IMR-90 (cell line): ENCODE results near the gene PPP1R8. TPM values are rescaled to one million over a fixed set of nuclear protein-coding genes. Genes with fewer than 3 reads are reported as not detected.

Source experiments
- ATAC-seq: fragments of 200-7000 bp; cut with Tn5 transposase; 2 replicates; pipeline ENCODE4 v1.9.1; 2020; ENCODE audit warnings: low read depth, mild to moderate bottlenecking, moderate library complexity
- BruUV-seq: library from RNA; stranded (reverse); fragments of 400-500 nt; replicated peaks from 2 replicates; lab custom pipeline; 2021; lab: Mats Ljungman, UMichigan
- CTCF ChIA-PET: fragments of 300-600 bp; formaldehyde crosslinking; extraction: SDS; loops from one replicate; lab custom pipeline; 2021; ENCODE audit warnings: antibody characterized with exemption; lab: Yijun Ruan, JAX
- POLR2A ChIA-PET: fragments of 300-600 bp; sonication (Branson Sonifier 250); formaldehyde crosslinking; loops from one replicate; lab custom pipeline; 2022; ENCODE audit warnings: antibody characterized with exemption; ENCODE audit not compliant: unreplicated experiment; lab: Charles Lee
- DNase-seq: peaks from one replicate; pipeline ENCODE4 v3.0.0; 2013
- H2AFZ ChIP-seq: replicated peaks from 2 replicates; pipeline ENCODE3; 2013; ENCODE audit warnings: low read length, mild to moderate bottlenecking; ENCODE audit not compliant: poor library complexity
- H2AK5ac ChIP-seq: 2 replicates; pipeline ENCODE4 v1.6.1; 2013; ENCODE audit warnings: low read depth, low read length, inconsistent platforms
- H2AK9ac ChIP-seq: replicated peaks from 2 replicates; pipeline ENCODE3; 2013; ENCODE audit warnings: mild to moderate bottlenecking, low read depth, low read length, moderate library complexity; ENCODE audit not compliant: poor library complexity
- H2BK120ac ChIP-seq: 2 replicates; pipeline ENCODE4 v1.6.1; 2013; ENCODE audit warnings: low read depth, low read length, inconsistent platforms
- H2BK15ac ChIP-seq: 3 replicates; pipeline ENCODE4 v1.6.1; 2013; ENCODE audit warnings: low read depth, low read length, inconsistent platforms
- H2BK20ac ChIP-seq: 2 replicates; pipeline ENCODE4 v1.6.1; 2013; ENCODE audit warnings: low read depth, mild to moderate bottlenecking, inconsistent platforms, low read length, moderate library complexity
- H2BK5ac ChIP-seq: 2 replicates; pipeline ENCODE4 v1.6.1; 2013; ENCODE audit warnings: mild to moderate bottlenecking, low read depth, low read length, inconsistent platforms; ENCODE audit not compliant: poor library complexity, severe bottlenecking
- H3K14ac ChIP-seq: replicated peaks from 2 replicates; pipeline ENCODE4 v1.6.1; 2013; ENCODE audit warnings: low read depth, low read length, inconsistent platforms
- H3K18ac ChIP-seq: 2 replicates; pipeline ENCODE4 v1.6.1; 2013; ENCODE audit warnings: low read depth, low read length, control low read depth
- H3K23ac ChIP-seq: 2 replicates; pipeline ENCODE4 v1.6.1; 2013; ENCODE audit warnings: low read depth, low read length, inconsistent platforms
- H3K27ac ChIP-seq: 2 replicates; pipeline ENCODE4 v1.5.1; 2013; ENCODE audit warnings: mild to moderate bottlenecking, control low read depth, low read length; ENCODE audit not compliant: insufficient read depth
- H3K27me3 ChIP-seq: 2 replicates; pipeline ENCODE4 v1.6.1; 2013; ENCODE audit warnings: low read length; ENCODE audit not compliant: control insufficient read depth, insufficient read depth
- H3K36me3 ChIP-seq: 2 replicates; pipeline ENCODE4 v1.6.1; 2013; ENCODE audit warnings: low read length, mixed read lengths; ENCODE audit not compliant: control insufficient read depth, insufficient read depth
- H3K4ac ChIP-seq: 2 replicates; pipeline ENCODE4 v1.6.1; 2013; ENCODE audit warnings: low read depth, low read length, inconsistent platforms
- H3K4me1 ChIP-seq: 2 replicates; pipeline ENCODE4 v1.6.1; 2013; ENCODE audit warnings: low read length, mixed read lengths; ENCODE audit not compliant: control insufficient read depth, insufficient read depth
- H3K4me2 ChIP-seq: 2 replicates; pipeline ENCODE4 v1.6.1; 2013; ENCODE audit warnings: low read depth, mild to moderate bottlenecking, control low read depth, low read length, moderate library complexity
- H3K4me3 ChIP-seq: 2 replicates; pipeline ENCODE4 v1.5.1; 2013; ENCODE audit warnings: low read depth, mild to moderate bottlenecking, control low read depth, low read length, moderate library complexity; ENCODE audit not compliant: insufficient read depth
- H3K56ac ChIP-seq: 2 replicates; pipeline ENCODE4 v1.6.1; 2013; ENCODE audit warnings: low read length, inconsistent platforms; ENCODE audit not compliant: insufficient read depth; ENCODE audit errors: extremely low read depth
- H3K79me1 ChIP-seq, 2 experiments: 2 replicates each; pipeline ENCODE4 v1.6.1; 2013; ENCODE audit warnings: low read length in 2 of 2, inconsistent platforms in 1 of 2, low read depth in 1 of 2
- H3K9ac ChIP-seq: 2 replicates; pipeline ENCODE4 v1.6.1; 2013; ENCODE audit warnings: low read depth, low read length, control low read depth
- H3K9me1 ChIP-seq: 2 replicates; pipeline ENCODE4 v1.6.1; 2013; ENCODE audit warnings: low read length, inconsistent platforms; ENCODE audit not compliant: insufficient read depth
- H3K9me3 ChIP-seq: 2 replicates; pipeline ENCODE4 v1.6.1; 2013; ENCODE audit warnings: low read length; ENCODE audit not compliant: control insufficient read depth, insufficient read depth
- H4K20me1 ChIP-seq: 2 replicates; pipeline ENCODE4 v1.6.1; 2013; ENCODE audit warnings: low read length, inconsistent platforms; ENCODE audit not compliant: insufficient read depth
- H4K5ac ChIP-seq: 2 replicates; pipeline ENCODE4 v1.6.1; 2013; ENCODE audit warnings: mild to moderate bottlenecking, low read depth, low read length, control low read depth
- H4K8ac ChIP-seq, 2 experiments: 2 replicates each; pipeline ENCODE4 v1.6.1; 2013; ENCODE audit warnings: low read depth in 2 of 2, low read length in 2 of 2, control low read depth in 1 of 2, inconsistent platforms in 1 of 2
- H4K91ac ChIP-seq: 2 replicates; pipeline ENCODE4 v1.6.1; 2013; ENCODE audit warnings: low read depth, low read length, inconsistent platforms; ENCODE audit not compliant: insufficient read depth
- BHLHE40 ChIP-seq: fragments of 150-350 bp; IDR thresholded peaks from 2 replicates; pipeline ENCODE4 v1.6.1; 2016; ENCODE audit warnings: mild to moderate bottlenecking, low read depth, low read length
- CEBPB ChIP-seq: IDR thresholded peaks from 2 replicates; pipeline ENCODE4 v1.6.1; 2012; ENCODE audit warnings: low read depth, low read length, improper control_type of control experiment
- CHD1 ChIP-seq: IDR thresholded peaks from 2 replicates; pipeline ENCODE4 v1.6.1; 2012; ENCODE audit warnings: low read depth, low read length, improper control_type of control experiment
- CTCF ChIP-seq: conservative IDR thresholded peaks from 2 replicates; pipeline ENCODE4 v1.5.1; 2012; ENCODE audit warnings: mild to moderate bottlenecking, low read depth, low read length, improper control_type of control experiment
- FOS ChIP-seq: fragments of 150-350 bp; IDR thresholded peaks from 2 replicates; pipeline ENCODE4 v1.6.1; 2016; ENCODE audit warnings: low read depth, low read length
- MAFK ChIP-seq: IDR thresholded peaks from 2 replicates; pipeline ENCODE4 v1.6.1; 2012; ENCODE audit warnings: low read depth, low read length, improper control_type of control experiment
- MAZ ChIP-seq: IDR thresholded peaks from 2 replicates; pipeline ENCODE4 v1.6.1; 2012; ENCODE audit warnings: low read depth, mild to moderate bottlenecking, low read length, improper control_type of control experiment, moderate library complexity, borderline replicate concordance
- NFE2L2 ChIP-seq: fragments of 150-350 bp; IDR thresholded peaks from 2 replicates; pipeline ENCODE4 v1.6.1; 2016; ENCODE audit warnings: low read depth, mild to moderate bottlenecking, low read length
- POLR2A ChIP-seq: IDR thresholded peaks from 2 replicates; pipeline ENCODE4 v1.6.1; 2012; ENCODE audit warnings: mild to moderate bottlenecking, low read depth, low read length
- RFX5 ChIP-seq: IDR thresholded peaks from 2 replicates; pipeline ENCODE4 v1.8.0; 2012; ENCODE audit warnings: low read depth, mild to moderate bottlenecking, low read length, moderate library complexity
- SMC3 ChIP-seq: fragments of 150-350 bp; IDR thresholded peaks from 2 replicates; pipeline ENCODE4 v1.6.1; 2016; ENCODE audit warnings: low read depth, mild to moderate bottlenecking, antibody characterized with exemption, low read length, moderate library complexity
- USF2 ChIP-seq: fragments of 150-350 bp; IDR thresholded peaks from 2 replicates; pipeline ENCODE4 v1.6.1; 2017; ENCODE audit warnings: mild to moderate bottlenecking, antibody characterized with exemption, low read length, low read depth
- dilution Hi-C: fragments of 300-500 bp; cut with HindIII; formaldehyde crosslinking; loops from one replicate; pipeline ENCODE4 v1.14.3; 2018; ENCODE audit warnings: low sequenced_read_pairs; ENCODE audit not compliant: unreplicated experiment
- in situ Hi-C: fragments of 300-500 bp; cut with MboI; formaldehyde crosslinking; loops from 3 replicates; pipeline ENCODE4 v1.14.3; 2019; ENCODE audit warnings: low sequenced_read_pairs, inconsistent platforms, mixed read lengths
- intact Hi-C: fragments of 100-400 bp; cut with micrococcal nuclease; formaldehyde crosslinking; loops from 2 replicates; pipeline ENCODE4 v1.10.0; 2022
- polyA plus RNA-seq, 3 experiments: library from polyadenylated mRNA; depleted of rRNA; stranded (reverse); fragments of >200 nt; gene quantifications; 2 replicates each; pipeline ENCODE4 v1.2.3, GENCODE V29; 2012; ENCODE audit warnings: low replicate concordance in 1 of 3
- total RNA-seq: library from RNA; depleted of rRNA; stranded (reverse); fragments of >200 nt; gene quantifications from 2 replicates; pipeline ENCODE4 v1.2.3, GENCODE V29; 2012

PPP1R8 gene
- total and polyA plus RNA-seq, 2 of the 4 experiments (the other 2 are of a cell fraction): 53.8 to 80.1 TPM

- Histone ChIP-seq H3K36me3 (peaks cover 13% of the 10 kb centered on the region), H3K4me2 (no peak overlapping the region), H3K9me3 (no peaks in the 10 kb centered on the region), H2BK15ac (no peak overlapping the region), H3K9ac (no peak overlapping the region), H3K4me3 (no peak overlapping the region), H3K4ac (no peak overlapping the region), H2AFZ (no peak overlapping the region), H3K9me1 (no peaks in the 10 kb centered on the region; the same call in 1 of the 2 replicates), H4K91ac (no peak overlapping the region), H3K79me1 (peaks cover 39 to 55% of the 10 kb centered on the region in 2 experiments), H3K4me1 (peaks cover 7% of the 10 kb centered on the region; the same call in 1 of the 2 replicates), H3K18ac (no peak overlapping the region), H3K14ac (no peak overlapping the region), H4K5ac (no peak overlapping the region), H4K8ac (no peak overlapping the region), H3K23ac (no peak overlapping the region), H3K56ac (no peak overlapping the region), H2BK20ac (no peak overlapping the region), H4K20me1 (peaks cover 4% of the 10 kb centered on the region), H3K27ac (no peak overlapping the region), H2BK120ac (no peak overlapping the region), H2AK9ac (no peak overlapping the region), H3K27me3 (no peaks in the 10 kb centered on the region), H2AK5ac (no peak overlapping the region), H2BK5ac (no peak overlapping the region)
- DNase-seq: no peak
- in situ Hi-C loops: no loop called here
- CTCF ChIA-PET: no interaction called here
- BruUV-seq: no TSS peak
- intact Hi-C loops: no loop called here
- POLR2A ChIA-PET: interaction anchor here (0.5 kb wide), 1 partner anchor 35 kb away, joined by 4 read pairs; no protein-coding TSS in a partner anchor
- TF ChIP-seq NFE2L2 (no peak), CEBPB (no peak), RFX5 (no peak), CHD1 (no peak), MAFK (no peak), MAZ (no peak), USF2 (no peak), SMC3 (no peak), CTCF (no peak), FOS (no peak), POLR2A (no peak), BHLHE40 (no peak)
- ATAC-seq: no peak
- dilution Hi-C loops: no loop called here
Observed at GRCh38 chr1:27835046-27835445, 4.5 kb downstream of the PPP1R8 start.
